Right renal pelvis (tissue), 4 donors: ENCODE results near the gene DNAJC4. TPM values are rescaled to one million over a fixed set of nuclear protein-coding genes. Genes with fewer than 3 reads are reported as not detected.

Experiments
- DNase-seq, 4 donors: peaks; one replicate each; pipeline ENCODE4 v3.0.0-alpha.2; 2013; ENCODE audit warnings: low read depth in 4 of 4, low spot score in 3 of 4, missing footprints in 1 of 4
- polyA plus RNA-seq, 4 donors: library from polyadenylated mRNA; unstranded; fragments of 120-200 nt; gene quantifications; one replicate each; pipeline ENCODE4 v1.2.1, GENCODE V29; 2013; ENCODE audit not compliant: insufficient read length in 4 of 4

DNAJC4 gene
- polyA plus RNA-seq, 4 donors = 62.1 to 75.6 (median 63.9) TPM

DNA sequence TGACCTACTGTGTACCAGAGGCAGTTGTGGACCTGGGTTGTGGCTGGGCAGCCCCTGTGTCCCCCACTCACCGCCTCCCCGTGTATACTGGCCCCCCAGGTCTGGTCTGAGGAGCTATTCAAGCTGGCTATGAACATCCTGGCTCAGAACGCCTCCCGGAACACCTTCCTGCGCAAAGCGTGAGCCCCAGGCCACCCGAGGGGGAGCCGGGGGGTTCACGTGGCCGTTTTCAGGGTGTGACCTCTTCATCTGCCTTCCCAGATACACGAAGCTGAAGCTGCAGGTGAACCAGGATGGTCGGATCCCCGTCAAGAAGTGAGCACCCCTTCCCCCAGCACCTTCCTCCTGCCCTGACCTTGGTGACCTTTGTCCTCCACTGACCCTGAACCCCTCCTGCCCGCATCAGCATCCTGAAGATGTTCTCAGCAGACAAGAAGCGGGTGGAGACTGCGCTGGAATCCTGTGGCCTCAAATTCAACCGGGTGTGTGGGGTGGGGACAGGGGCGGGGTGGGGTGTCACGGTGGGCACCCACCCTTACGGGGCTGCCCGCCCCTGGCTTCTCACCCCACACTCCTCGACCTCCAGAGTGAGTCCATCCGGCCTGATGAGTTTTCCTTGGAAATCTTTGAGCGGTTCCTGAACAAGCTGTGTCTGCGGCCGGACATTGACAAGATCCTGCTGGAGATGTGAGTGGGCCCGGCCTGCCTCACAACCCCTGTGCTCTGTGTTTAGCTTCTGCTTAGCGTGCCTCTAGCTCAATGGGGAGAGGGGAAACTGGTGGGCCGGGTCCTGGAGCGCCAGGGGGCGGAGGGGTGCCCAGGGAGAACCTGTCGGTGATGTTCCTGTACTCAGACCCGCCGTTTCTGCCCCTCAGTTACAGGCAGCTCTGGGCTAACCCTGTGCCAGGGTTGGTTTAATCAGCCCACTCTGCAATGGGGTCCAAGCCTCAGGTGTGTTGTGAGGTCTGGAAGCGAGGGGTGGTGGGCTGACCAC, 25.1 kb downstream of the DNAJC4 start:
- no peak for DNase-seq

DNA sequence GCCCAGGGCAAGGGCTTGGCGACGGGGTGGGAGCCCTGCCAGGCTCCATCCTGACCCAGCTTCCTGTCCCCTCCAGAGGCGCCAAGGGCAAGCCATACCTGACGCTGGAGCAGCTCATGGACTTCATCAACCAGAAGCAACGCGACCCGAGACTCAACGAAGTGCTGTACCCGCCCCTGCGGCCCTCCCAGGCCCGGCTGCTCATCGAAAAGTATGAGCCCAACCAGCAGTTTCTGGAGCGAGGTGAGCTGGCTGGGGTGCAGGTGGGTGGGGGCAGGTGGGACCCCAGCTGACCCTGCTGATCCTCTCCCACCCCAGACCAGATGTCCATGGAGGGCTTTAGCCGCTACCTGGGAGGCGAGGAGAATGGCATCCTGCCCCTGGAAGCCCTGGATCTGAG, 26.0 kb downstream of the DNAJC4 start:
- DNase-seq = no peak

DNA sequence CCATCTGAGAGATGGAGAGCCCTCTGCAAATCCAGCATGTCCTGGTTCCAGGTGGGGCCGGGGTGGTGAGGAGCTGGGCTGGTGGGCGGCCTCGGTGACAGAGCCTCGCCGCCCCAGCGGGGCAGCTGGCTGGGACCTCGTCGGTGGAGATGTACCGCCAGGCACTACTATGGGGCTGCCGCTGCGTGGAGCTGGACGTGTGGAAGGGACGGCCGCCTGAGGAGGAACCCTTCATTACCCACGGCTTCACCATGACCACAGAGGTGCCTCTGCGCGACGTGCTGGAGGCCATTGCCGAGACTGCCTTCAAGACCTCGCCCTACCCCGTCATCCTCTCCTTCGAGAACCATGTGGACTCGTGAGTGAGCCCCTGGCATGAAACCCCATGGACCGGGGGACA, 28.0 kb downstream of the DNAJC4 start:
- DNase-seq = no peak

DNA sequence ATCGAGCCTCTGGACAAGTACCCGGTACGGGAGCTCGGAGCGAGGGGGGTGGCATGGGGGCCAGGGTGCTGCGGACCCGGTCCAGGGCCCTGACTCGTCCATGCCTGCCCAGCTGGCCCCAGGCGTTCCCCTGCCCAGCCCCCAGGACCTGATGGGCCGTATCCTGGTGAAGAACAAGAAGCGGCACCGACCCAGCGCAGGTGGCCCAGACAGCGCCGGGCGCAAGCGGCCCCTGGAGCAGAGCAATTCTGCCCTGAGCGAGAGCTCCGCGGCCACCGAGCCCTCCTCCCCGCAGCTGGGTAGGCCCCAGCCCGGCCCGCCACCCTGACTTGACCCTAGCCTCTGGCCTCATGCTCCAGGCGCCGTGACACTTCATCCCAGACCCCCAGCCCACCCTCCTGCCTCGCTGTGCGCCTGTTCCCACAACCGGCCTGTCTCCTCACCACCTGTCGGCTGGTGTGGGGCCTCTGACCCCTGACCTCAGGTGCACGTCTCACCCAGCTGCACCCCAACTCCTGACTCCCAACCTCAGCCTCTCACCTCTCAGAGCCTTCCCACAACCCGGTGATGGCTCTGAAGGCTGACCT, 28.7 kb downstream of the DNAJC4 start:
- DNase-seq = no peak

DNA sequence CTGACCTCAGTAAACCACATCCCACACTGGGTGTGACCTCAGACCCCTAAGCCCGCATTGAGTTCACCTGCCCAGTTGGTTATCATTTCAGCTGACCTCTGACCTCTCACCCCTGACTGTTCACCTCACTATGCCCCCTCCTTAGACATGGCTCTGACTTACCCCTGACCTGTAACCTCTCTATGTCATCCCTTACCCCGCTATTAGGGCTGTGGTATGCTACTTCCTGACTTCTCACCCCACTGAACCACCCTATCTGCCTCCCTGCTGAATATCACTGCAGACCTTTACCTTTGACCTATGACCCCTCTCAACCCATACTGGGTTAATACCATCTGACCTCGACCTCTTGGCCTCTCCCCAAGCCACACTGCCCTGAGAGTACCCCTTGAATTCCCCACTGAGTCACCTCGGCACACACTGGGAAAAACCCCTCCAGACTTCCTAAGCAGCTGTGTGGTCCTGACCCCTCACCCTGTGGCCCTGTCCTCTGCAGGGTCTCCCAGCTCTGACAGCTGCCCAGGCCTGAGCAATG, 29.3 kb downstream of the DNAJC4 start:
- no peak for DNase-seq

DNA sequence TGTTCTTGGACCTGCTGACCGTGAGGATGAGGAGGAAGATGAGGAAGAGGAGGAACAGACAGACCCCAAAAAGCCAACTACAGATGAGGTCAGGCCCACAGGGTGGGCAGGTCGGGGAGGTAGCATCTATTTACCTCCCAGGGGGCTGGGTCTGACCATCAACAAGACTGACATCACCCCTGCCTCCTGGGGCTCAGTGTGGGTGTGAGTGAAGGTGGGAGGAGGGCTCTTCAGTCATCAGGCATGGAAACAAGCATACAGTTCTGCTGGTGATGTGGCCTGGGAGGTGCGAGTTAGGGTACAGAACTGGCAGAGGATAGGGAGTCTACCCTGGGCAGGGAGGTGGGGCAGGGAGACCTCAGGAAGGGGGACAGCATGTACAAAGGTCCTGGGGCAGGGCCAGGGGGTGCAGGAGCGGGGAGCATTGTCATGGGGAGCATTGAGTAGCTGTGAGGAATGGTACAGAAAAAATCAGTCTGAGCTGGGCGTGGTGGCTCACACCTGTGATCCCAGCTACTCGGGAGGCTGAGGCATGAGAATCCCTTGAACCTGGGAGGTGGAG, 29.9 kb downstream of the DNAJC4 start:
- DNase-seq = no peak

DNA sequence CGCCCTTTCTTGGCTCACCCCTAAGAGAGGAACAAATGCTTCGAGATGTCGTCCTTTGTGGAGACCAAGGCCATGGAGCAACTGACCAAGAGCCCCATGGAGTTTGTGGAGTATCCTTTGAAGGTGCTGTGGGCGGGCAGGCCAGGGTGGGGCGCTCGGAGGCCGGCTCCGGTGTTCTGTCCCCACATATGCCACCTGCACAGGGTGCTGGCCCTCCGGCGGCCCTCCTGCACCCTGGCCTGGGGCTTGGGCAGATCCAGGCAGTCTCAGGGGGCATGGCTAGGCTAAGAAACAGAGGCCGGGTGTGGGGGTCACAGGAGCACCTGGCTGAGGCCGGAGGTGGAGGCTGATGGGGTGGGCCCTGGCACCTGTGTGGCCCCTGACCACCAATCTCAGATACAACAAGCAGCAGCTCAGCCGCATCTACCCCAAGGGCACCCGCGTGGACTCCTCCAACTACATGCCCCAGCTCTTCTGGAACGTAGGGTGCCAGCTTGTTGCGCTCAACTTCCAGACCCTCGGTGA, 31.3 kb downstream of the DNAJC4 start:
- no peak for DNase-seq

DNA sequence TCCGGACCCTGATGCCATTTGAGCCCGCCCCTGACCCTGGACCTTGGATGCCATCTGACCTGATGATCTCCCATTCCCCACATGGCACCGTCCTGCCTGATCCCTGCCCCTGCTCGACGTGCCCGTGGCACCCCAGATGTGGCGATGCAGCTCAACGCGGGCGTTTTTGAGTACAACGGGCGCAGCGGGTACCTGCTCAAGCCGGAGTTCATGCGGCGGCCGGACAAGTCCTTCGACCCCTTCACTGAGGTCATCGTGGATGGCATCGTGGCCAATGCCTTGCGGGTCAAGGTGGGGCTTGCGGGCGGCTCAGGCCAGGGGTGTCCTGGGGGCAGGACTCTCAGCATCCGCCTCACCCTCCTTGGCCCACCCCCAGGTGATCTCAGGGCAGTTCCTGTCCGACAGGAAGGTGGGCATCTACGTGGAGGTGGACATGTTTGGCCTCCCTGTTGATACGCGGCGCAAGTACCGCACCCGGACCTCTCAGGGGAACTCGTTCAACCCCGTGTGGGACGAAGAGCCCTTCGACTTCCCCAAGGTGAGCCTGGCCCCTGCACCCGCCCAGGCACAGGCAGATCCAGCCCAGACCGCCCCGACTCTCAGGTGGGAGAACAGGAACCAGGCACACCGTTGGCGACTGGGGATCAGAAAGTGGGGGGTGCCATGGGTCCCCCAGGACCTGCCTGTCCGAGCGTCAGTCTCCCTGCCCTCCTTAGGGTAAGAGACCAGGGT, 32.1 kb downstream of the DNAJC4 start:
- DNase-seq = no peak

DNA sequence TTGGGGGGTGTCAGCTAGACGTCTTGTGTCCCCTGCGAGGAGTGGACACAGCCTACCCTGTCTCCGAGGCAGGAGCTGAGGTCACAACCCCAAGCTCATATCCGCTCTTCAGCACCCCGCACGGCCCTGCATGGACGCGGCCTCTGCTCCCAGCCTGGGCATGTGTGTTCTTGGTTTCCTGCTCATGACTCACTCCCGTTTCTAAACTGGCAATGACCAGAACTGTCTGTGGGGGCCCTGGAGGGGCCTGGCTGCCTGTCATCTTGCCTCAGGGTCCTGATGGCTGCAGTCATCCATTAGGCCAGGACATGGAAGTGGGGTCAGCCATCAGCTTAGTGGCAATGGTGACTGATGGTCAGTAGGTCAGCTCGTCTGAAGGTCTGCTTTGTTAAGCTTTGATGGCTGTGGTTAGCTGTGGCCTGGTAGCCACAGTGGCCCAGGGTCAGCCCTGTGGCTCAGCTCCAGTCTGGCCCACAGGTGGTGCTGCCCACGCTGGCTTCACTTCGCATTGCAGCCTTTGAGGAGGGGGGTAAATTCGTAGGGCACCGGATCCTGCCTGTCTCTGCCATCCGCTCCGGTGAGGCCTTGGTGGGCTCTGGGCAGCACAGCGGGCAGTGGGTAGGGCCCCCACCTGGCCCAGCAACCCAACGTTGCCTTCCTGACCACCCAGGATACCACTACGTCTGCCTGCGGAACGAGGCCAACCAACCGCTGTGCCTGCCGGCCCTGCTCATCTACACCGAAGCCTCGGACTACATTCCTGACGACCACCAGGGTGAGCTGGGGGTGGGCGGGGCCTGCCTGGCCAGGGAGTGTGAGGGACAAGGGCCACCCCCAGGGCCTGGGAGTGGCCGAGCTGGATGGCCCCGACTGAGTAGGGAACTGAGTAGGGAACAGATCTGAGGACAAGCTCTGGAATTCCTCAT, 32.9 kb downstream of the DNAJC4 start:
- DNase-seq = no peak

DNA sequence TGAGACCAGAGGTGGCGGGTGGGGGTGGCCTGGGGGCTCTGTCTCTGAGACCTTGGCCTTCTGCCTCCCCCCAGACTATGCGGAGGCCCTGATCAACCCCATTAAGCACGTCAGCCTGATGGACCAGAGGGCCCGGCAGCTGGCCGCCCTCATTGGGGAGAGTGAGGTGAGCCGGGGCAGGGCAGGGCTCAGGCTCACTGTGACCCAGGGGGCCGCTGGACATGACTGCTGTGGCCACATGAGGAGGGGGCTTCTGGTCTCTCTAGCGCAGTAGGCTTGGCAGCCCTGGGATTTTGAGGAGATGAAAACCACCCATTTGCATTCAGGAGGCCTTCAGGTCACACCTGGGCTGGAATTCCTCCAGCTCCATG, 33.6 kb downstream of the DNAJC4 start:
- no peak for DNase-seq

DNA sequence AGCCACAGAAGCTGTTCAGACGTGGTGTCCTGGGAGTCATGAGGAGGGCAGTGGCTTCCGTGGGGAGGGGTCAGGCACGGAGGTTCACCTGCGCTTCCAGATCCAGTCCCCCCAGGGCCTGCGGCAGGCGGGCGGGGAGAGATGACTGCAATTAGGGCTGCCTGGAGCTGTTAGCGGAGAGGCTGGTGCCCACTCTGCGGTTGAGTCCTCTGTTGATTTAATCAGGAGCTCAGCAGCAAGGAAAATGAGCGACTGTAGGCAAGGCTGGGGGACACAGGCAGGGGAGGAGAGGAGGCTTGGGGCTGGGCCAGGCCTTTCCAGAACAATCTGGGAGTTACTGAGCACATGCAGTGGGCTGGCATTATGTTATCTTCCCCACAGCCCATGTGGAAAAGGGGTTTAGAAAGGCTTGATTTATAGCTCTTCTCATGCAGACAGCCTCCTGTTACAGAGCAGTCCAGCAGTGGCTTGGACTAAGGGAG, 34.1 kb downstream of the DNAJC4 start:
- no peak for DNase-seq

DNA sequence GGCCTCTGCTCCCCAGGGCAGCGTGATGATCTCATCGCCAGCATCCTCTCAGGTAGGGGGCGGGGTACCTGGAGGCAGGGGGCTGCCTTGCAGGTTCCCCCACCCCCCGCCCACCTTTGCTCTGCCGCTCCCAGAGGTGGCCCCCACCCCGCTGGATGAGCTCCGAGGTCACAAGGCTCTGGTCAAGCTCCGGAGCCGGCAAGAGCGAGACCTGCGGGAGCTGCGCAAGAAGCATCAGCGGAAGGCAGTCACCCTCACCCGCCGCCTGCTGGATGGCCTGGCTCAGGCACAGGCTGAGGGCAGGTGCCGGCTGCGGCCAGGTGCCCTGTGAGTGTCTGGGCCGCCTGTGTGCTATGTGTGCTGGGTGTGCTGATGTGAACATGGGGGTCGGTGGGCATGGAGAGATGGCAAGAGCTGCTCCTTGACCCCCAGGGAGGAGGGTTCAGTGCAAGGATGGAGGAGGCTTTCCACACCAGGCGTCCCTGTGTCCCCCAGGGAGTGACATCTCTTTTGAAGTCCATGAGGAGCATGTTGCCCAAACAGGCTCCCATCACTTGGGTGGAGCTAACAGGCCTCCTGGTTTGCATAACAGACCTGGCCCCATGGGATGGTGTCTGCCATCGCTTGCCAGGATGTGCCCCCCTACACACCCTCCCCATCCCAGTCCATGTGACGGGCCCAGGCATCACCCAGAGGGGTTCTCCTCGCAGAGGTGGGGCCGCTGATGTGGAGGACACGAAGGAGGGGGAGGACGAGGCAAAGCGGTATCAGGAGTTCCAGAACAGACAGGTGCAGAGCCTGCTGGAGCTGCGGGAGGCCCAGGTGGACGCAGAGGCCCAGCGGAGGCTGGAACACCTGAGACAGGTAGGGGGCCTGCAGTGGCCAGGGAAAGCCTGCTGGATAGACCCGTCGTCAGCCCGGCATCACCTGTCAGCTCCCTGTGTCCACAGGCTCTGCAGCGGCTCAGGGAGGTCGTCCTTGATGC, 35.1 kb downstream of the DNAJC4 start:
- no peak for DNase-seq

DNA sequence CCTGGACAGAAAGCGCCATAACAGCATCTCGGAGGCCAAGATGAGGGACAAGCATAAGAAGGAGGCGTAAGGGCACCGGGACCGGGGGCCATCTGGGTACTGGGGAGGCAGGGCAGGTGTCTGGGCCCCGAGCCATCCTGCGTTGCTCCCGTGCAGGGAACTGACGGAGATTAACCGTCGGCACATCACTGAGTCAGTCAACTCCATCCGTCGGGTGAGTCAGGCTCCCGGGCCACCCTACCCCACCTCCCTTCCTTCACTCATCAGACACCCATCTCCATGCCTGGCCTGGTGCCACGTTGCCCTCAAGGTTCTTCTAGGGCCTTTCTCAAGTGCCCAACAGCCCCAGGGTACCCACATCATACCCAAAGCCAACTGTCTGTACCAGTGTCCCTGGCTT, 36.0 kb downstream of the DNAJC4 start:
- DNase-seq = no peak

DNA sequence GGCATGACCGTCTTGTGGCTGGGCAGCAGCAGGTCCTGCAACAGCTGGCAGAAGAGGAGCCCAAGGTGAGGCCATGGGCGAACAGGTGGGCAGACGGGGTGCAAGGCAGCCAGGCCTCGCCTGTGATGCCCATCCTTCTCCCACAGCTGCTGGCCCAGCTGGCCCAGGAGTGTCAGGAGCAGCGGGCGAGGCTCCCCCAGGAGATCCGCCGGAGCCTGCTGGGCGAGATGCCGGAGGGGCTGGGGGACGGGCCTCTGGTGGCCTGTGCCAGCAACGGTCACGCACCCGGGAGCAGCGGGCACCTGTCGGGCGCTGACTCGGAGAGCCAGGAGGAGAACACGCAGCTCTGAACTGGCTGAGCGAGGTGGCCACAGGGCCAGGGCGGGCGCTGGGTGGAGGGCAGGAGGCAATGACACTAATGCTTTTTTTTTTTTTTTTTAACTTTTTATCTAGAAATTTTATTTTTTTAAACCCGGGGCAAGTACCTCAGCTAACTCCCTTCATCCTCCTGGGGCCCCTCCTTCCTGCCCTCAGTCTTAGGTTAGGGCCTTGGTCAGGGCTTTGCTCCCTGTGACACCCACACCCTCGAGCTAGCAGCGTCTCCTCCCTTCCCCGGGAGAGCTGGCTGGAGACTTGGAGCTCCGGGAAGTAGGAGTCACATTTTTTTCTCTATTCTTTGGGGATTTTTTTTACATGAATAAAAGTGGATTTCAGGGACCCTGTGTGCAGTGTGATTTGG, 37.0 kb downstream of the DNAJC4 start:
- DNase-seq = no peak

DNA sequence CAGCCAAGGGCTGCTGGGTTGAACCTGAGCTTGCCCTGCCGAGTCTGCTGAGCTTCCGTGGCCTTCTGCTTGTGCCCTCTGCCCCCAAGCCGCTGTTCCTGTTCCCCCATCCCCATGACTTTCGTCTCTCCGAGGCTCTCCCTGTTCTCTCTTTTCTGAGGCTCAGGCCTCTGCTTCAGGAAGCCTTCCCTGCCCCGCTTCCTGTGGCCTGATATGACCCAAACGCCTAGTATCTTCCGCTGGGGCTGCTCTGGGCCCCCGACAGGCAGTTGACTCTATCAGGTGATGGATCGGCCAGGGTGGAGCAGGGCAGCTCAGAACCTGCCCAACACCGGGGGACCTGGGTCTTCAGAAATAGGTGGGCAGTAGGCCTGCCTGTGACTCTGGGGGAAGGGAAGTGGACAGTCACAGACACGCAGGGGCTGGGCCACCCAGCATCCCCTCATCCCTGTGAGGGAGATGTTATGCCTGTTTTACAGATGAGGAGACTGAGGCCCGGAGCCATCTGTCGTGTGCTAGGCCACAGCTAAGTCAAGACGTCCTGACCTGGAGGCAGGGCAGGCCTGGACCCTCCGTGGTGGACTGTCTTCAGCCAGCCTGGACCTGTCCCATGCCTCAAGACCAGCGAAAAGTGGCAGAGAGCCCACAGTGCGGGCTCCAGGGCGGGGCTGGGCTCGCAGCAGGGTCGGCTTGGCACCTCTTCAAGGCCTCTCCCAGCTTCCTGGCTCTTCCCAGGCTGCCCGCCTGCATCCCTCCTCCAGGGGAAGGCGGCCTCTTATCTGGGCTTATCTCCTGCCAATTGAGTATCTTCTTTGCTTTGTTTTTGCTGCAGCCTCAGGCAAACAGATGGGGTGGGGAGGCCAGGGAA, 37.9 kb downstream of the DNAJC4 start:
- DNase-seq = no peak

DNA sequence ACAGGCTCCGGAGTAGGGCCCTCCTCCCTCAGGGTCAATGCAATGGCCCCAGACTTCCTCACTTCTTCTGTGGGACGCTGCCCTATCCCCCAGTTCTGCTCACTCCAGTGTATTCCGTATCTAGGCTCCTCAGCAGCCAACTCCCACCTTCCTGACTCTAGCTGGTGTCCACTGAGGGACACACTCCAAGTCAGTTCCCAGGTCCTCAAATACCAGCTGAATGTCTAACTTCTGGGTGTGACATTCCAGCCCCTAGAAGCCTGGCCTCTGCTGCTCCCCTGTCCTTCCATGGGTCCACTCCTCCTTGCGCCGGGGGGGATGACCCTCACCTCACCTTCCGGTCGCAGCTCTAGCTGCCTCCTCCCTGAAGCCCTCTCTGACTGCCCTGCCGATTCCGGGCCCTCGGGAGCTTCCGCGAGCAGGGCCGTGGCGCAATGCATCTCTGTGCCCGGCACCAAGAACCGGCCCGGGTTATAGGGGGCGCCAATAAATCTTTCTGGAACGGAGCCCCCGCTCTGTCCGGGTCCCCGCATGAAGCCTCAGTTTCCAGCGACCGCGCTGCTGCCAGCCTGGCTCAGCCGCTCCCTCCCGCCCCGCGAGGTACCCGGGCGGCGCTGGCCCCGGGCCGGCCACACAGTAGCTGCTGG, 38.7 kb downstream of the DNAJC4 start:
- no peak for DNase-seq
